NCI-H2227 (cell line): ENCODE measurements around the gene ARHGEF37.

ENCODE experiments used
- DNase-seq: peaks from one replicate; lab custom pipeline; 2025; ENCODE audit not compliant: unreplicated experiment; lab: John Stamatoyannopoulos, UW

ARHGEF37 gene

GRCh38 chr5:149671544-149671943 lies 90.2 kb downstream of the ARHGEF37 start:
- no peak for DNase-seq

- DNase-seq = no peak
These were observed 91.6 kb downstream of the ARHGEF37 start for GRCh38 chr5:149672701-149673476.

GRCh38 chr5:149674686-149675085 lies 93.4 kb downstream of the ARHGEF37 start:
- DNase-seq = no peak

GRCh38 chr5:149675610-149676201 lies 94.4 kb downstream of the ARHGEF37 start:
- no peak for DNase-seq

- no peak for DNase-seq
These were observed 96.4 kb downstream of the ARHGEF37 start for GRCh38 chr5:149677731-149678130.

GRCh38 chr5:149679876-149680809 lies 98.8 kb downstream of the ARHGEF37 start:
- DNase-seq = no peak

GRCh38 chr5:149680810-149681221 lies 99.5 kb downstream of the ARHGEF37 start:
- no peak for DNase-seq

- DNase-seq = no peak
These were observed 100.0 kb downstream of the ARHGEF37 start for GRCh38 chr5:149681252-149681651.

- no peak for DNase-seq
These were observed 100.6 kb downstream of the ARHGEF37 start for GRCh38 chr5:149681922-149682321.

- DNase-seq = no peak
These were observed 101.3 kb downstream of the ARHGEF37 start for GRCh38 chr5:149682532-149683075.

- DNase-seq = no peak
These were observed 102.7 kb downstream of the ARHGEF37 start for GRCh38 chr5:149683964-149684363.

GRCh38 chr5:149684371-149684770 lies 103.1 kb downstream of the ARHGEF37 start:
- no peak for DNase-seq
